Measurements from ENCODE around the gene CTNND1. TPM values are rescaled to one million over a fixed set of nuclear protein-coding genes. Genes with fewer than 3 reads are reported as not detected.

The CTNND1 gene
- total RNA-seq, 4 donors from 2014 or later, result 75.6 to 134 (median 93.3) TPM

DNA sequence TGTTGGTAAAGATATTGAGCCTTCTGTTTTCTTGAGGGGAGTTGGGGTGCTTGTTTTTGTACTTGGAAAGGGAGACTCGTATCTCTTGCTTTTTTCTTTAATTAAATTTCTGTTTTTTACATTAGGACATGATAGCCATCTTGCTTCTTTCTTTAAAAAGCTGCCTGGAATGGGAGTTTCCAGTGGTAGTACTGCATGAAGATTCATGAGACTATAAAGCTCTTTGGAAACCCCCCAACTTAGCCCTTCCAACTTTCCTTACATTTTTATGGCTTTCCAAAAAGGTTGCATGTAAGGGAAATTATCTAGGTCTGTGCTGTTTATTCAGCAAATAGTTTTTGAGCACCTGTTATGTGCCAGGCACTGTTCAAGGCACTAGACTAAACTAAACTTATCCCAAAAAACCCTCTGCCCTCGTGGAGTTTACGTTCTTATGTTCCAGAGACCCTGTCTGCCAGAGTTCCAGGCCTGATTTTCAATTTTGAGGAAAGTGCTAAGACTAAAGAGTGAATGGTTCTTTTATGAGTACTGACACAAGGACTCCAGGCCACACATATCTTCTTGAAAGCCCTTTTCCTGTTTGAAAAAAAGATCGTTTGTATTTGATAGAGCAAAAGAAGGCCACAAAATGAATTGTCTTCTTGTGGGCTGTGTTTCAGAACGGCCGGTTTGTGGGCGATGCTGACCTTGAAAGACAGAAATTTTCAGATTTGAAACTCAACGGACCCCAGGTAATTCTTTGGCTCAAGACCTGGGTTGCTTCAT lies 31.9 kb downstream of the CTNND1 start:
- no peak for TF ChIP-seq CTCF (IDR thresholded peaks at IDR 0.05; ENCODE audit: low read depth)

DNA sequence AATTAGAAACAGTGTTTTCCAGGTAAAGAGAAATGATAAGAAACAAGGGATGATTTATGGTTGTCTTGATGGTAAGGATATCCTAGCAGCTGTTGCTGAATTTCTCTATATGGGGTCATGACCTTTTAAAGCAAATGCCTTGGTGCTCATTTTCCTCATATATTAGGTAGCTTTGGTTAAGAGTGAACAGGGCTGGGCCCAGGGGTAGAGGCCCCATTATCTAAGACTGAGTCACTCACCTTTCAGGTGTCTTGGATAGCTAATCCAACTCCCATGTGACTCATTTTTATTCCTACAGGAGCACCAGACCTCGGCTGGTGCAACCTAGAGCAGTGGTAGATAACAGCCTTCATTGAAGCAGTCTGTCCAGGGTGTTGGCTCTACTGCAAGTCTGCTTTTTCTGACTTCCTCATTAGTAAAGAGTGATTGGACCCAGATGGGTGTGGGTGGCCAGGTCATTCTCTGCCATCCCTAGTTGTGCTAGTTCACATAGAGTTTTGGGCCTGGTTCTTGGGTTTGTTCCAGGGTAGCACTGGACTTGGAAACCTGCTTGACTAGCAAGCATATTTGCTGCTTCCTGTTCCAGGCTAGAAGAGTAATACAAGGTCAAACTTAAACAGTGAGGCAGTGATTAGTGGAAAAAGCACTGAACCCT lies 37.4 kb downstream of the CTNND1 start:
- TF ChIP-seq CTCF (IDR thresholded peaks at IDR 0.05; ENCODE audit: low read depth), result no peak

- no peak for TF ChIP-seq CTCF (IDR thresholded peaks at IDR 0.05; ENCODE audit: low read depth)
Measured at GRCh38 chr11:57800444-57801182, 39.0 kb downstream of the CTNND1 start.

DNA sequence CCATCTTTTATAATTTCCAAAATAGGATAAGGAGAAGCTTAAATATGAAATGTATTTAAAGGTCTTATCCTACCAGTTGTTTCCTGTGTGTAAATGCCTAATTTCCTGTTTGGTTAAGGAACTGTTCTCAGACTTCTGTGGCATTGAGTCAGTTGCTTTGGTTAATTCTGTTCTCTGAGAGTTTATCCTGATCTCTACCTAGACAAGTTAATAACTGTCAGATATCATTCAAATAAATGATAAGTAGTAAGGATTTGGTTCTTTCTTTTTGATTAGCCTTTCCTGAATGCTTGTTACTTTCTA lies 39.5 kb downstream of the CTNND1 start:
- TF ChIP-seq CTCF (IDR thresholded peaks at IDR 0.05; ENCODE audit: low read depth), result no peak

DNA sequence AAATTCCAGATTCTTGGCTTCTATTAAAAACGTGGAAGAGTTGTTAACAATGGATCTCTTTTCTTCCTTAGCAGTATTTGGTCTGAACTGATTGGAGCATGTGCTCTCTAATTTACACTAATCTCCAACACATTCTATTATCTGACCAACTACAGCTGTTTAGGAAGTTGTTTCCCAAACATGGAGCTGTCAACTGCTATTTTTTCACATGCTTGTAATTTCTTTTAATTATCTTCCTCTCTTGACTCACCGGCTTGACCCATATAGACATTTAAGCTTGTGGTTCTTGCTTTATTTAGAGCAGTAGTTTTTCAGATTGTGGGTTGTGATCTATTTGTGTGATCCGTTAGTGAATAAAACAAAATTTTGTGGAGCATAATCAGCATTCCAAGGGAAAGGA lies 40.8 kb downstream of the CTNND1 start:
- no peak for TF ChIP-seq CTCF (IDR thresholded peaks at IDR 0.05; ENCODE audit: low read depth)

DNA sequence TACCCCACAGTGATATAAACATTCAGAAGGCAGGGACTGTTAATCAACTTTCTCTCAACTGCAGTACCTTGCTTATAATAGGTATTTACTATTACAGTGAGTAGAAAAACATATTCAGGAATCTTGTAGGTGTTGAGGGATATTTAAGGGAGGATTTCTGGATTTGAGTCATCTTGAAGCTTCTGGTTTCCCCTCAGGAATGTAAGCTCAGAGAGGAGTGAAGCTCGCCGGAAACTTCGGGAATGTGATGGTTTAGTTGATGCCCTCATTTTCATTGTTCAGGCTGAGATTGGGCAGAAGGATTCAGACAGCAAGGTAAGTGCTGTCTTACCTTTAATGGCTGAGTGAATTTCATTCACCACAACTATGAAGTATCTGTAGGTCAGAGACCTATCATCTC lies 42.9 kb downstream of the CTNND1 start:
- TF ChIP-seq CTCF (IDR thresholded peaks at IDR 0.05; ENCODE audit: low read depth), result no peak

DNA sequence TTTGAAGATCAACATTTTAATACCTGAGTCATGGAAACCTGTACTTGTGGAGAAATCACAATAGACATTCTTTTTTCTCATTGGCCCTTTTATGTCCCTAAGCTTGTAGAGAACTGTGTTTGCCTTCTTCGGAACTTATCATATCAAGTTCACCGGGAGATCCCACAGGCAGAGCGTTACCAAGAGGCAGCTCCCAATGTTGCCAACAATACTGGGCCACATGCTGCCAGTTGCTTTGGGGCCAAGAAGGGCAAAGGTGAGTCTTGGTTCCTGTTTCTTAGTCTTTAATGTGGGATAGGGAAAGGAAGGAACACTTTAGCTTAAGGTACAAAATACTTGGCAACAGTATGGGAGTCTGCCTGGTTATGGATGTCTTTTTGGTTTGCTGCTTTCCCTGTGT lies 44.2 kb downstream of the CTNND1 start:
- no peak for TF ChIP-seq CTCF (IDR thresholded peaks at IDR 0.05; ENCODE audit: low read depth)
